ENCODE measurements around the gene GTF2H4.
A peak's percentile ranks its signal among the peaks of the same experiment; 100 is the strongest.

The GTF2H4 gene

DNA sequence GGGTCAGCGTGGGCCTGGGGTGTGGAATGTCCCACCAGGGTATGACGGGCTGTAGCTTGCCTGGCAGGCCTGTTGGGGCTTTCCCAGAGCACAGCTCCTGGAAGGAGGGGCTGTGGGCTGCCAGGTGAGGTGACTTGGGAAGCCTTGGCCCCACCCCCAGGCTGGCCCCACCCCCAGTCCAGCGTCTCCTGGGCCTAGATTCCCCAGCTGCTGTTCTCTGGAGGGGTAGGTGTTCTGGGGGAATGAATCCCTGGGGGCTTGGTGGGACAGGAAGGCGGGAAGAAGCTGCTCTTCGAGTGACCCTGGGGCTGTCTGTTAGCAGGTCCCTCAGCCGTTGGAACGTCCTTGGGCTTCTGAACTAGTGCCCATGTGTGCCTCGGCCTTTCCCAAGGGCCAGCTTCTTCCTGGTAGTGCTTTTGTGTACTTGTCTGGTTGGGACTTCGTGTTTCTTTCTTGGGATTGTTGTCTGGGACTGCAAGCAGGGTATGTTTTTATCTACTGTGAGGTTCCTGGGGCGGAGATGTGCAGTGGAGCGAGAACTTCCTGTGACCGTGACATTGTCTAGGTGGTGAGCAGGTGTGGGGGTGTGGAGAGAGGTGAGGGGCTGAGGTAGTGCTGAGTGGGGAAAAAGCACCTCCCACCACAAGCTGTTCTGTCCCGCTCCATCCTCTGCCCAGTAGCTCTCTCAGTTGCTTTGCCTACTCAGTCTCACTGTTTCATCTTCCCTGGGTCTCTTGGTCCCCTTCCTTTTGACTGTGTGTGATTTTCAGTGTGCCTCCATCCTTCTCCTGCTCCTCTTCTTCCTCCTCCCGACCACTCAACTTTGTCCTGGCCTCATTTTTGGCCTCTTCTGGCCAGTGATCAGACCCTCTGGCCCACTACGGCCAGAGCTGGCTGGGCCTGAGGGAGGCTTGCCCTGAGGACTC lies 25.0 kb upstream of the GTF2H4 start:
- peak; percentile 12 for DNase-seq

DNA sequence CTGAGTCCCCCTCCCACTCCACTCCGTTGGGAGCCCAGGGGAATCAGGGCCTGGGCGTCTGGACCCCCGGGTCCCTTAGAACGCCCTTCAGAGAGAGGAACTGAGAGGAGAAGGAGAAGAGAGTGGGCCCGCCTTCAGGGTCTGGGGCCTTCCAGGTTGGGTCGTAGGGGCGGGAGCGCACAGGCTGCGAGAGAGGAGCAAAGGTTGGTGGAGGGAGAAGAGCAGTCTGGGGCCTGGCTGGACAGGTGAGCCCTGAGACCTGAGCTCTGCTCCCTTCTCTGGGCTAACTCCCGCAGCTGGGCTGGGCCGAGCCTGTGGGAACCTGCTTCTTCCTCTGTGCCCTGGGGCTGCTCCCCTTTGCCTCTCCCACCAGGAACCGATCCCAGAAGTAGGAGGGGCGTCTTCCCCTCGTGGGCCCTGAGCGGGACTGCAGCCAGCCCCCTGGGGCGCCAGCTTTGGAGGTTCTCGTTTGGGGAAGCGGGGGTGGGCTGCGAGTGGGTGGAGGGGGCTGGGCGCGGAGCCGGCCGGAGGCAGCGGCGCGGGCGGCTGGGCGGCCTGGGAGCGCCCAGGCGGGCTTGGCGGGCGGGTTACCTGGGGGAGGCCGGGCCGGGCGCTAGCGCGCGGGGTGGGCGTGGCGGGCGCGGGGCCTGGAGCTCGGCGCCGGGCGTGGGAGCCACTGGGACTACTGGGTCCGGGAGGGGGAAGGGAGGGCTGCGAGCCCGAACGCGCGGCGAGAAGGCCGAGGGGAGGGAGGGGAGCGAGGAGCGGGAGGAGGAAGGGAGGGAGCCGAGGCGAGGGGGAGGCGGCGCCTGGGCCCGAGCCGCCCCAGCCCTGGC lies 24.1 kb upstream of the GTF2H4 start, which contains the start of gene DDR1:
Gene DDR1 (plus strand): TSS at position 835 of the 836 bp plus-strand sequence. CDS start 4,211 bp downstream, outside the sequence.
- peak; percentile 65 for DNase-seq

DNA sequence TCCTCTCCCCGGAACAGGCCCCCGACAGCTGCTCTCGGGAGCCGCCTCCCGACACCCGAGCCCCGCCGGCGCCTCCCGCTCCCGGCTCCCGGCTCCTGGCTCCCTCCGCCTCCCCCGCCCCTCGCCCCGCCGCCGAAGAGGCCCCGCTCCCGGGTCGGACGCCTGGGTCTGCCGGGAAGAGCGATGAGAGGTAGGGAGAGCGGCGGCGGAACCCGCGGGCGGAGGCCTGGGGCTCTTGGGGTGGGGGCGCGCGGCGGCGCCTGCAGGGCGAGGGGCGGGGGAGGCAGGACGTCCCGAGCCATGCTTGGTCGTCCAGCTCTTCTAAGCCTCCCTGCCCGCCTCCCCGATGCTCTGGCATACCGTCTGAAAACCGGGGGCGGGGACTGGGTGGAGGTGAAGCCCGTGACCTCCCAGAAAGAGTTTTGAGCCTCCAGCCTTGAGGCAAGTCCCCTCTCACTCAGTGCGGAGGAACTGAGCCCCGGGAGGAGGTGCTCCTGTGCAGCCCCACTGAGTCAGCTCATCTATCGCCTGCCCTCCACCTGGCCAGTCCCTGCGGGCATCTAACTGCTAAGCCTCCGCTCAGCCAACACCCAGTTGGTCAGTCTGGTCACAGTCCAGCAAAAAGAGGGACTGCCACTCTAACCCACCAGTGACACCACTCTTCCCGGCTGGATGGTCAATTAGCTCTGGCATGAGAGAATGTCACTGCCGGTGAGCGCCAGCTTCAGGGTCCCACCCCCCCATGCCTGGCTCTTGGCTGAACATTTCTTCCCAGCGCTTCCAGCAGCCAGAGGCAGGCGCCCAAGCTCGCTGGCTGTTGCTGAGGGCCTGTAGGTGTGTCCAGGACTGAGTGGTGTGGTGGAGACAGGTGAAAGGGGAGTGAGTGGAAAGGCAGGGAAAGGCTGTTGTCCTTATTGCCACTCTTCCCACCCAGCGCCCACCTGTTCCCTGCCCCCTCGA lies 23.2 kb upstream of the GTF2H4 start:
- DNase-seq, result peak; percentile 49

DNA sequence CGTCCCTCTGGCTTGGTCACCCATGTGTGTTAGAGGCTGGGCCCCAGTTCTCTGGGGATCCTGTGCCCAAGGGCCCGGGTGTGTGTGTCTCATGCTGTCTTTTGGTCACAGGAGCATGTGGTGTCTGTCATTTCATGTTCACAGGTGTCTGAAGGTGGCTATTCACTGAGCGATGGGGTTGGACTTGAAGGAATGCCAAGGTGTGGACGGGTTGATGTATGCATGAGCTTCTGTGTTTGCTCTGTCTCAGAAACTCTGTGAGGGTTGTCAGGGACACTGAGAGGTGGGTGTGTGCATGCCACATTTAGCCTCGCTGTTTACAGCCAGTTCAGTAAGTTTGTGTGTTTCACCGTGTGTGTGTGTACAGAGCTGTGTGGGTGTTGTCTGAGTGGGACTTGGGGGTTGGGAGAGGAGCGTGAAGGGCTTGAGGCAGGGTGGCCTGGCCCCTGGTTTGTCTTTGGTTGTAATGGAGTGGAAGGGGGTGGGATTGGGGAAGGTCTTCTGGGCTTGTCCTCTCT lies 22.5 kb upstream of the GTF2H4 start:
- peak; percentile 41 for DNase-seq

DNA sequence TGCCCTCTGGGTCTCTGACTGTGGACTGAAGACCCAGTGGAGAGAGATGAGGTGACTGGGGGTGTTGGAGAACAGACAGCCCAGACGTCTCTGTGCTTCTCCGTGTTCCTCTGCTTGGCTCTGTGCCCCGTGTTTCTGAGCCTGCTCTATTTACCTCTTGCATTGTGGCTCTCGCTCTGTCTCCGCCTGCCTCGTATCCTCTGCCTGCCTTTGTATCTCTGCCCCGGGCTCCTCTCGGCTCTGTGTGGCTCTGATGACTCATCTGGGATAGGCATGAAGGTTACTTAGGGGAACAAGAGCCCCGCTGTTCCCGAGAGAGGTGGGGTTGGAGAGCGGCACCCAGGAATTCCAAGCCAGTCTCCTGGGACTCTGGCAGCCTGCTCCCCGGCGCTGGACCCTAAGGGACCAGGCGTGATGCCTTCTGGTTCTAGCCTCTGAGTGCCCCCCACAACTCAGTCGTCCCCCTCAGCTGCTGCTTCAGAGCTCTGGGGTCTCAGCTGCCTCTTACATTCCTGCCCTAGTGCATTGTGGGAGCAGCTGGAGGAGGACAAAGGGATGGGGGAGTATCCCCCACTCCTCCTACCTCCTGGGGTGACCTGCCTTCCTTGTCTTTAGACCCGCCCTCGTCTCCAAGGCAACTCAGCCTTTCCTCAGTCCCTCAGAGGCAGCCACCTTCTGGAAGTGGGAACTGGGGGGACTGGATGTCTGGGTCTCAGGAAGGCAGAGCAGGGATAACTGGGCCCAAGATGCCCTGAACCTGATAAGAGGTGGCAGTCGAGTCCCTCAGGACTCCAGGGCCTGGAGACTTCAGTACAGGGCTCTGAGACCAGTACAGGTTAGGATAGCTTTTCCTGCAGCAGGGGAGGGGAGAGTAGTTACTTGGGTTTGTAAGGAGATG lies 21.8 kb upstream of the GTF2H4 start:
- DNase-seq, result peak; percentile 85

DNA sequence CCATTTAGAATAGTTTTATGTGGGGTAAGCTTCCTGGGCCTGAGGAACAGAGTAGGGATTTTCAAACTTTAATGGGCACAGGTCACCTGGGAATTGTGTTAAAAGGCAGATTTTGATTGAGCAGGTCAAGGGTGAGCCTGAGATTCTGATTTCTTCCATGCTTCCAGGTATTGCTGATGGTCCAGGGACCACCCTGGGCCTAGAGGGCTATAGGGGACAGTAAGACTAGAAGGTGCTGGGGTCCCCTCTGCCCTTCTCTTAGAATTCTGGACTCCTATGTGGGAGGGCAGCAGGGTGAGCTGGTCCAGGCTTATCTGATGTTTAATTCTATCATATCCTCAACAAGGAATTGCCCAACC lies 21.1 kb upstream of the GTF2H4 start:
- DNase-seq, result no peak

DNA sequence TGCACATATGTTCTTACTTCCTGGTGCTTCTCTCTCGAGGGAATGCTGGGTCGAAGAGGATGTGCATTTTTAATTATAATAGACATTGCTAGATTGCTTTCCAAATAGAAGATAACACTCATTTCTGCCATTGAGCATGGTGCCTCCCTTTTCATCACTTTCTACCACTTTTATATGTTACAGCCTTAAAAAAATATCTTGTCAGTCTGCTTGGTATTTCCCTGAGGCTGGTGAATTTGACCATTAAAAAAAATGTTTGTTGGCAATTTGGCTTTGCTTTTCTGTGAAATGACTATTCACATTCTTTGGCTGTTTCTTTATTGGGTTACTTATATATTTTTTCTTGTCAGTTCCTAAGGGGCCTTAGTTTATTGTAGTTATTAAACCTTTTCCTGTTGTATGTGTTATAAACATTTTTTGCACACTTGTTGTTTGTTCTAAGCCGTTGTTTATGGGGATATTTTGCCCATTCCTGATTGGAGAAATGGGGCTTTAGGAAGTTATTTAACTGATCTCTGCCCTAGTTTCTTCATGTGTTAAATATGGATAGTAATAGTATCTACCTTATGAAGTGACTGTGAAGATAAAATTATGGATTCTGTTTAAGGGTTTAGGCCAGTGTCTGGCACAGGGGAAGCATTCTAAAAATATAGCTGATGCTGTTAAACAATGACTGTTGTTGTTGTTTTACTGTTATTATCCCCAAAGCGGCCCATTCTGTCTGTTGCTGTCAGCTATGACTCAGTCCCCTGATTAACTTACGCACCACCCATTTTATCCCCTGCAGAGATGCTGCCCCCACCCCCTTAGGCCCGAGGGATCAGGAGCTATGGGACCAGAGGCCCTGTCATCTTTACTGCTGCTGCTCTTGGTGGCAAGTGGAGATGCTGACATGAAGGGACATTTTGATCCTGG lies 19.8 kb upstream of the GTF2H4 start:
- DNase-seq, result no peak

DNA sequence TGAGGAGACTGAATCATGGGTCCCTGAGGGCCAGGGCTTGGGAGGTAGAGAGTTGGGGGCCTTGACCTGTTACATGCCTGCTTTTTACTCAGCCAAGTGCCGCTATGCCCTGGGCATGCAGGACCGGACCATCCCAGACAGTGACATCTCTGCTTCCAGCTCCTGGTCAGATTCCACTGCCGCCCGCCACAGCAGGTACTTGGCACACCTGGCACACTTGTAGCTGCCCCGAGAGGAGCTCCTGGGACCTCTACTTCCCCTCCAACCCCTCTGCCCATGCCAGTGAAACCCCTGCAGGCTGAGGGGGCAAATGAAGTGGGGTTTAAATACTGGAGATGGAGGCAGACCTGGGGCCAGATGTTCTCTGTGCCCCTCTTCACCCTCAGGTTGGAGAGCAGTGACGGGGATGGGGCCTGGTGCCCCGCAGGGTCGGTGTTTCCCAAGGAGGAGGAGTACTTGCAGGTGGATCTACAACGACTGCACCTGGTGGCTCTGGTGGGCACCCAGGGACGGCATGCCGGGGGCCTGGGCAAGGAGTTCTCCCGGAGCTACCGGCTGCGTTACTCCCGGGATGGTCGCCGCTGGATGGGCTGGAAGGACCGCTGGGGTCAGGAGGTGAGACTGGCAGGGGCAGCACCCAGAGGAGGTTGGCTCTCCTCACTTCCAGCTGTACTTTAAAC lies 19.1 kb upstream of the GTF2H4 start:
- DNase-seq, result no peak

DNA sequence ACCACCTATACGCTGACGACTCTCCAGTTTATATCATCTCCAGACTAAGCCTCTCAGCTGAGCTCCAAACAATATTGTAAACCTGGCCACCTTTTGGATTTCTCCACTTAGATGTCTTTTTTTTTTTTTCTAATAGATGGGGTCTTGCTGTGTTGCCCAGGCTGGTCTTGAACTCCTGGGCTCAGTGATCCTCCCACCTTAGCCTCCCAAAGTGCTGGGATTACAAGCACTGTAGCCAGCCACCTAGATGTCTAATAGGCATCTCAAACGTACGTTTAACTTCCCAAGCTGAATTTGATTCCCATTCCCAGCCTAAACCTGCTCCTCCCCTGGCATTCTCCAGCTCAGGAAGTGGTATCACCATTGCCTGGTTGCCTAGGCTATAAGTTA lies 18.5 kb upstream of the GTF2H4 start:
- no peak for DNase-seq

DNA sequence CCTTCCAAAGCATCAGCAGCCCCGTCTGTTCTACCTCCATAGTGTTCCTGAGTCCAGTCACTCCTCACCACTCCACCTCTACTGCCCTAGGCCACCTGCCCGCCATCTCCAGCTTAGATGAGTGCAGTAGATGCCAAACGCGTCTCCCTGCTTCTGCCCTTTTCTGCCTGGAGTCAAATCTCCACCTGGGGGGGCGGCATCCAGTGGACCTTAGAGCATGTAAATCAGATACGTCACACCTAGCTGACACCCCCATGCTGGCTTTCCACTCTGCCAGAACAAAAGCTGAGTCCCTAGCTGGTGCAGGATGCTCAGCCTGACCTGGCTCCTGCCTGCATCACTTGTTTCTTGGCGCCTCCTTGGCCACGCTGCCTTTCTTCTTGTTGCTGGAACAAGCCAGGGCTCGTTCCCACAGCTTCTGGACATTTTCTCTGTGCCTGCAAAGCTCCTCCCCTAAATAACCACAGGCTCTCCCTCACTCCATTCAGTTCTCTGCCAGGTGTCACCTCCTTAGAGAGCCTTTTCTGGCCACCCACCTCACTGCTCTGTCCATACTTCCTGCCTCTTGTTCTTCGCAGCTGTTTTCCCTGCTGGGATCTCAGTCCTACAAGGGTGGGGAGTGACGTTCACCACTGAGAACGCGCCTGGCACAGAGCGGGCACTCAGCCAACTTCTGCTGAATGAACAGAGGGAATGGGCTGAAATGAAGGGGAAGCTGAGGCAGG lies 17.9 kb upstream of the GTF2H4 start:
- DNase-seq, result peak; percentile 86

DNA sequence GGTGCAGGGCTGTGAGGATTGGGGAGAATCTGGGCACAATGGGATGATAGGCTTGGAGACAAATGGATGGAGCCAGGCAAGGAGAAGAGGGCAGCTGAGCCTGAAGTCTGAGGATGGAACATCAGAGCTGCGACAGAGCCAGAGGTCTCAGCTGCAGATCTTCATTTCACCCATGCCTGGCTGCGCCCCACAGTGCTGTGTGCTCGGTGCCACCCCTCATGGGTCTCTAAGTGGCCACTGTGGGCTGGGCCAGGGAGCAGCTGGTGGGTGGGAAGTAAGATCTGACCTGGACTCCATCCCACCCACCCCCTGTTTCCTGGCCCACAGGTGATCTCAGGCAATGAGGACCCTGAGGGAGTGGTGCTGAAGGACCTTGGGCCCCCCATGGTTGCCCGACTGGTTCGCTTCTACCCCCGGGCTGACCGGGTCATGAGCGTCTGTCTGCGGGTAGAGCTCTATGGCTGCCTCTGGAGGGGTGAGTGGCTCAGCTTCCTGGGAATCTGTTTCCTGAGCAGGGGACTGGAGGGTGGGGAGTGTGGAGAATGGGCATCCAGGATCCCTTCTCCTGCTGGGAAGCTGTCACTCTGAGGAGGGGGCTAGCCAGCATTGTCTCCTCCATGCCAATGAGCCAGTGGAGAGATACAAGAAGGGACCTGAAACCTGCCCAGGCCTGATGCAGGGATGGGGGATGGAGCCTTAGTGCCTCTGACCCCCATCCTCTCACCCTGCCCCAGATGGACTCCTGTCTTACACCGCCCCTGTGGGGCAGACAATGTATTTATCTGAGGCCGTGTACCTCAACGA lies 17.2 kb upstream of the GTF2H4 start:
- no peak for DNase-seq

DNA sequence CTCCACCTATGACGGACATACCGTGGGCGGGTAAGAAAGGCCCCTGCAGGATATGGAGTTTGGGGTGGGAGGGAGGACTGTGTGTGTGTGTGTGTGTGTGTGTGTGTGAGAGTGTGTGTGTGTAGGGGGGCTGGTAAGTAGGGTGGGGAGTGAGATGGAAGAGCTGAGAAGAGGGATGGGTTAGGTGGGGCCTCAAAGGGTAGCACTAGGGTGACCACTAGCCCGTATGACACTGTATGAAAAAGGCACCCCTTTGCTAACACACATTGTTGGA lies 16.6 kb upstream of the GTF2H4 start:
- DNase-seq, result no peak

DNA sequence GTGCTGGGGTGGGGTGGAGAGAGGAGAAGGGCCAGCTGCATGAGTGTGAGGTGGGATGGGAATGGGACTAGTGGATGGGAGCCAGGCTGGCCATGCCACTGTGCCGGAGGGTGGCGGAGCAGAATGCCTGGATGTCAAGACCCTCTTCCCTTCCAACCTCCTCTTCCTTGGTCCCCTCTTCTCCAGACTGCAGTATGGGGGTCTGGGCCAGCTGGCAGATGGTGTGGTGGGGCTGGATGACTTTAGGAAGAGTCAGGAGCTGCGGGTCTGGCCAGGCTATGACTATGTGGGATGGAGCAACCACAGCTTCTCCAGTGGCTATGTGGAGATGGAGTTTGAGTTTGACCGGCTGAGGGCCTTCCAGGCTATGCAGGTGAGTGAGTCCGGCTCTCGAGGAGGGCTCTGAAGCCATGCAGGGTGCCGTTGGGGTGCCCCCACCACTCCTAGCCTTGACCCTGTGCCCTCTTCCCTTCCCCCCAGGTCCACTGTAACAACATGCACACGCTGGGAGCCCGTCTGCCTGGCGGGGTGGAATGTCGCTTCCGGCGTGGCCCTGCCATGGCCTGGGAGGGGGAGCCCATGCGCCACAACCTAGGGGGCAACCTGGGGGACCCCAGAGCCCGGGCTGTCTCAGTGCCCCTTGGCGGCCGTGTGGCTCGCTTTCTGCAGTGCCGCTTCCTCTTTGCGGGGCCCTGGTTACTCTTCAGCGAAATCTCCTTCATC lies 16.0 kb upstream of the GTF2H4 start:
- no peak for DNase-seq

DNA sequence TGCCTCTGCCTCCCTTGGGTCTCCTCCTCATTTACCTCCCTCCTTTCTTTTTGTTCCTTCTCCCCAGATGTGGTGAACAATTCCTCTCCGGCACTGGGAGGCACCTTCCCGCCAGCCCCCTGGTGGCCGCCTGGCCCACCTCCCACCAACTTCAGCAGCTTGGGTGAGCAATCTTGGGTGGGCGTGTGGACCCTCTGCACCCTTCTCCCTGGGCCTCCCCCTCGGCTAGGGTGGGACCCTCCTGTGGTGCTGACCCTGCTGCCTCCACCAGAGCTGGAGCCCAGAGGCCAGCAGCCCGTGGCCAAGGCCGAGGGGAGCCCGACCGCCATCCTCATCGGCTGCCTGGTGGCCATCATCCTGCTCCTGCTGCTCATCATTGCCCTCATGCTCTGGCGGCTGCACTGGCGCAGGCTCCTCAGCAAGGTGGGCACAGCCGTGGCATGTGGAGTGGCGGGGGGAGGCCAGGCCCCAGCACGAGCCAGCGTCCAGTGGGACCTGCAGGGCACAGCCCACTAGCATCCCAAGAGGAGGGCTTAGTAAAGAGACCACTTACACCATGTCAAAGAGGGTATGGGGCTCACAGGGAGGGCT lies 14.9 kb upstream of the GTF2H4 start:
- DNase-seq, result no peak

DNA sequence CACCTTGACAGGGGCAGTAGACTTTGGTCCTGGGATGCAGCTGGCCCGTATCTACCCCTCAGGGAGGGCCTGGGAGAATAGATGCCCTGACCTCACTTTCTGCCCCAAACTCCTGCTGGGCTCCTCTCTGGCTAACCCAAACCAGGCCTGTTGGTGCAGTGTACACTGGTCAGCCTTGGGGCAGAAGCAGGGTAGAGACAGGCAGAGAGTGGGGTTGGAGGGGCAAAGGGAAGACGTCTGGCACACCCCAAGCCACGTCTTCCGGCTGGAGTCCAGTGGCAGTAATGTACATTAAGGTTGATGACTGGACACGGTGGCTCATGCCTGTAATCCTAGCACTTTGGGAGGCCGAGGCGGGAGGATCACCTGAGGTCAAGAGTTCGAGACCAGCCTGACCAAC lies 14.3 kb upstream of the GTF2H4 start:
- no peak for DNase-seq

DNA sequence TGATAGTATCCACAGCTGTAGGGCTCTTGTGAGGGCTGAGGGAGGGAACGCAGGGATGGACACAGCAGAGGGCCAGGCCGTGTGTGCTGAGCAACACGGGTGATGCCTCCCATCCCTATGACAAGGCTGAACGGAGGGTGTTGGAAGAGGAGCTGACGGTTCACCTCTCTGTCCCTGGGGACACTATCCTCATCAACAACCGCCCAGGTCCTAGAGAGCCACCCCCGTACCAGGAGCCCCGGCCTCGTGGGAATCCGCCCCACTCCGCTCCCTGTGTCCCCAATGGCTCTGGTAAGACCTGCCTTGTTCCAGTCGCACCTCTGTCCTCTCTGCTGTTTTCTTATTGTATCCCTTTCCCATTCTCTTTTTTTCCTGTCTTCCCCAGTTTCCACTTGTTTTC lies 13.6 kb upstream of the GTF2H4 start:
- DNase-seq, result no peak

DNA sequence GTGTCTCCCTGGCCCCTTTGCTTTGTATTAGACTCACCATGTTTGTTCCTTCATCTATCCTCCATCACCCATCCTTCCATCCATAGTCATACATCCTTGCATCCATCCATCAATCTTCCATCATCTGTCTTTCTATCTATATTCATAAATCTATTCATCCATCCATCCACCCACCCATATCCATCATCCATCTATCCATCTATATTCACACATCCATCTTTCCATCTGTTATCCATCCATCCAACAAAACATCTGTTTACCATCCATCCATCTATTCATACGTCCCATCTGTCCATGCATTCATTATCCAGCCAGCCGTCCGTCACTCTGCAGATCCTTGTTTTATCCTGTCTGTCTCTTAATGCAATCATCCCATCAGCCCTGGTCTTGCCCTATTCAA lies 13.1 kb upstream of the GTF2H4 start:
- DNase-seq, result no peak
